Adrenal gland (tissue), 12 donors: ENCODE results near the gene ITGA7. TPM values are rescaled to one million over a fixed set of nuclear protein-coding genes. Genes with fewer than 3 reads are reported as not detected.

Experiments used
- DNase-seq, 7 donors: peaks; one replicate each; pipeline ENCODE4 v3.0.0-alpha.2; 2019 to 2020
- H3K27ac ChIP-seq, 5 donors: fragments of 200-600 bp; sonication (generic) in 4 of 5; 1 replicate in 3 of 5; 2 replicates in 2 of 5; pipeline versions ENCODE4 v1.5.1 to v1.8.0; 2016 to 2020; ENCODE audit warnings: mild to moderate bottlenecking in 1 of 5
- H3K27me3 ChIP-seq: fragments of 200-600 bp; 2 replicates; pipeline ENCODE4 v1.8.0; 2021
- H3K36me3 ChIP-seq, 2 donors: fragments of 200-600 bp; replicated peaks in 1 of 2; 1 replicate in 1 of 2; 2 replicates in 1 of 2; pipeline versions ENCODE4 v1.5.1 to v1.8.0; 2018 to 2022
- H3K4me1 ChIP-seq, 2 donors: fragments of 200-600 bp; replicated peaks in 1 of 2; 1 replicate in 1 of 2; 2 replicates in 1 of 2; pipeline versions ENCODE4 v1.5.1 to v1.8.0; 2018 to 2021
- H3K4me3 ChIP-seq, 4 donors: fragments of 200-600 bp; sonication (generic) in 3 of 4; one replicate each; pipeline ENCODE4 v1.5.1; 2016 to 2018
- H3K9me3 ChIP-seq, 3 donors: fragments of 200-600 bp; sonication (generic) in 1 of 3; replicated peaks in 1 of 3; 1 replicate in 2 of 3; 2 replicates in 1 of 3; pipeline versions ENCODE4 v1.5.1 to v1.8.0; 2016 to 2021
- CTCF ChIP-seq, 6 experiments: fragments of 450-650 bp in 4 of 6; fragments of 200-600 bp in 2 of 6; sonication (generic) in 1 of 6; IDR thresholded peaks; 1 replicate in 5 of 6; 2 replicates in 1 of 6; pipeline versions ENCODE4 v1.5.1 to v1.8.0; 2016 to 2021; ENCODE audit warnings: antibody characterized with exemption in 6 of 6, mild to moderate bottlenecking in 2 of 6, moderate library complexity in 1 of 6
- POLR2A ChIP-seq, 2 donors: fragments of 450-650 bp; IDR thresholded peaks; one replicate each; pipeline ENCODE4 v1.6.1; 2017; ENCODE audit warnings: antibody characterized with exemption in 2 of 2, mild to moderate bottlenecking in 2 of 2, moderate library complexity in 1 of 2
- WGBS, 4 donors: extraction: QIAGEN DNeasy Blood & Tissue Kit in 2 of 4; methylation state at CpG; one replicate each; pipeline versions ENCODE4 v1.1.5 to v1.1.7; 2013 to 2017; 5-methylcytosine and 5-hydroxymethylcytosine counted together
- intact Hi-C, 2 donors: fragments of 100-400 bp; cut with DNase I; formaldehyde crosslinking; loops; one replicate each; pipeline versions ENCODE4 v1.14.1 to v1.15.0; 2022 to 2023
- polyA plus RNA-seq, 3 donors: library from polyadenylated mRNA; stranded (reverse); fragments of 200-250 nt in 2 of 3; fragments of 350-450 nt in 1 of 3; fragmentation: Illumina TruSeq in 1 of 3; extraction: RNeasy Lipid Tissue Mini Kit (QIAGEN cat#74804) in 1 of 3; gene quantifications; one replicate each; pipeline ENCODE4 v1.2.3, GENCODE V29; 2013 to 2014
- total RNA-seq, 9 donors: library from RNA; depleted of rRNA in 4 of 9; stranded (reverse); fragments of >200 nt in 4 of 9; fragments of 120-200 nt in 1 of 9; fragmentation: NEBNext Ultra II Directional in 1 of 9; extraction: Animal tissue kit (Norgen Biotek cat#: 25700) in 1 of 9; gene quantifications; one replicate each; pipeline versions ENCODE4 v1.1.0 to v1.2.4, GENCODE V29; 2013 to 2023
- donor health status: healthy with polysubstance abuse.
- donor health status: Bipolar disorder and iron deficiency.
- donor health status: DM: yes; HTN: yes; CAD: no.
- donor health status: DM: no; HTN: no; CAD: no.
- donor health status: DM: no; HTN: no; CAD: no.
- donor health status: DM: yes; HTN: yes; CAD: no.

Gene ITGA7
- total and polyA plus RNA-seq, 12 donors, result 5.7 to 77.1 (median 15.7) TPM

DNA sequence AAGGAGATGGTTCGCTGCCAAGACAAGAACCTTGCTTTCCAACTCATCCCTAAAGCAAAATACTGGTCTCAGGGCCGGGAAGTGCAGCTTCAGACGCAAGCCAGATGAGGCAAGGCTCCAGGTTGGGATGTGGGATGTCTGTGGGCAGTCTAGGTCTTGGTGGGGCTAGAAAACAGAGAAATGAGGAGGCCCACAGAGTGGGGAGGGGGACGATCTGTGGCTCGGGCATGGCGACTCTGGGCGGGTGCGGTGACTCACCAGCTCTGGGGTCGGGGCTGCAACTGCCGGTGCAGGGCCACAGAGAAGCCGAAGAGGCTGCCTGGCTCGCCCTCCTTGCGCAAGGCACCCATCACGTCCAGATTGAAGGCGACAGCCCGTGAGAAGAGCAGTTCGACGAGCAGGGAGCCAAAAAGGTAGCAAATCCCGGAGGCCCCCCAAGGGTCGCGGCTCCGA lies 459 bp downstream of the ITGA7 start:
- Histone ChIP-seq H3K27ac (peak overlapping the region in 1 of 5 donors; percentile 63), H3K4me3 (peak overlapping the region in 2 of 4 donors; percentile 16 to 72), H3K9me3 (no peaks in the 10 kb centered on the region), H3K27me3 (no peaks in the 10 kb centered on the region), H3K4me1 (peaks cover 6 to 24% of the 10 kb centered on the region in 2 donors), H3K36me3 (no peaks in the 10 kb centered on the region)
- DNase-seq, result peak in 1 of 7 donors; percentile 40
- 6 to 12% (median 7%) methylated on average over 8 to 22 of the region's 22 CpGs for WGBS, 4 donors
- TF ChIP-seq POLR2A (IDR thresholded peaks at IDR 0.05) (no peak), CTCF (IDR thresholded peaks at IDR 0.05) (no peak)
- intact Hi-C loops, result no loop called here

DNA sequence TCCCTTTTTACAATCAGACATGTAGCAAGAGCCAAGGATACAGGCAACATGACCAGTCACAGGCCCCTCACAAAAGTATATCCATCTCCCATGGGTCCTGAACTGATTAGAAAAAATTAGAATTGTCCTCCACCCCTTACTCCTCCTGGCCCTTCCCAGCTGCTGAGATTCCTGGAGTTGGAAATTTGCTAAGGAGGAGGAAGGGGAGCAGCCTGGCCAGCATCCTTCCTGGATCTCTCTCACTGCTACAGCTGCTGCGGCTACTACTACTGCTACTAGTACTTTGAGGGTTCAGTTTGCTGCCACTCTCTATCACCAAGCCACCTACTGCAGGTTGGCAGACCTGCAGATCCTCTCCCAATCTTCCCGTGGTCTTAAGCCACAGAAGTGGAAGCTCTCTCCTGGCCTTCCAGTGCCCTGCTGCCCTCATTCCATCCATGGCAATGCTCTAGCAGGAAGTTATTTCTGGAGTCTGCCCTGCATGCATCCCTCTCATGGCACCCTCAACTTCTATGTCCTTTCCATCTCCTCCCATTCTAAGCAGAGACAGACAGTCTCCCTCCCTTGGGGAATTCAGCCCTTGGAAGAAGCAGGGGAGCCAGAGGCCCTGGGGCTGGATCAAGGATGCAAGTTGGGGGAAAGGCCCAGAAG lies 1.0 kb downstream of the ITGA7 start:
- Histone ChIP-seq H3K4me3 (peak overlapping the region in 1 of 4 donors; percentile 72), H3K9me3 (no peaks in the 10 kb centered on the region), H3K27me3 (no peaks in the 10 kb centered on the region), H3K36me3 (no peaks in the 10 kb centered on the region), H3K27ac (peak overlapping the region in 1 of 5 donors; percentile 63), H3K4me1 (peaks cover 6 to 20% of the 10 kb centered on the region in 2 donors)
- TF ChIP-seq POLR2A (IDR thresholded peaks at IDR 0.05), result no peak
- intact Hi-C loops, result no loop called here
- DNase-seq, result no peak
- WGBS, 4 donors, result 59 to 87% (median 82%) methylated on average over 2 of the region's 2 CpGs

- peaks cover 6 to 20% of the 10 kb centered on the region in 2 donors for H3K4me1 ChIP-seq
- TF ChIP-seq CTCF (IDR thresholded peaks at IDR 0.05) (peak in 1 of 6 experiments; percentile 16), POLR2A (IDR thresholded peaks at IDR 0.05) (no peak)
- 50 to 56% (median 53%) methylated on average over 5 of the region's 5 CpGs for WGBS, 4 donors
- no peaks in the 10 kb centered on the region for H3K27me3 ChIP-seq
- peak overlapping the region in 1 of 5 donors; percentile 19 for H3K27ac ChIP-seq
- DNase-seq, result no peak
- H3K36me3 ChIP-seq, result no peaks in the 10 kb centered on the region
- no peaks in the 10 kb centered on the region for H3K9me3 ChIP-seq
- no peak overlapping the region for H3K4me3 ChIP-seq
- intact Hi-C loops, result no loop called here
These were observed 1.8 kb downstream of the ITGA7 start for GRCh38 chr12:55705782-55706402.

DNA sequence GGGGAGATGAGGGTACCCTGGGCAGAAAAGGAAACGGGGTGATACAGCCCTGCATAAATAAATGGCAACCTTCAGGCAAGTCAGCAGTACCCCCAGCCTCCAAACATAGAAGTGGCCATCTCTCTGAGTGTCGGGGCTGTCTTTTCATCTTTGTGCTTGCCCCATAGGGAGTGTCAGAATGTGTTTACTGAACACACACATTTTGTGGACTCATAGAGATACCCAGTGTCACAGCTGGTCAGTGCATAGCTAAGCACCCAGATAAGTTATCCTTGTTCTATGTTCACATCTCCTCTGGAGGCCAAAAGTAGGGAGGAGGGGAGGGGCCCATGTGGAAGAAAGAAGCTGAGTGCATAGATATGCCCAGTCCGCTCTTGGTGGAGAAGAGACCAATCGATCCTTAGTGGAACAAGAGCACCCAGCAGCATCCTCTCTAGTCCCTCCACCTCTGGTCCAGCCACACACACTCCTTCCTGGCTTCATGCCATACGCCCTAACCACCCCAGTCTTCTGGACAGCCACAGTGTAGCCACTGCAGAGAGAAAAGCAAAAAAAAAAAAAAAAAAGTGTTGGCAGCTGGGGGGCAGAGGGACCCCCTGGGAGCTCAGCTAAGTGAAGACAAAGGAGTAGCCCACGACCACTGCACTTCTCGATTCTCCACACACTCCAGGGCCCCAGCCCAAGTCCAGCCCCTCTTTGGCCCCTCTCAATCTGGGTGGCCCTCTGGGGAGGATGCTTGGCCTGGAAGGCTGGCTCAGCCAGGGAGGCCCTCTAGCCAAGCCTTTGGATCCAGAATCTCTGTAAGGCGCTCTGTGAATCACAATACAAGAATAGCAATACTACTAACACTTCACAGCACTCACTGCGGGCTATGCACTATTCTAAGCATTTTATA lies 2.6 kb downstream of the ITGA7 start:
- Histone ChIP-seq H3K27ac (no peak overlapping the region), H3K4me3 (no peak overlapping the region), H3K36me3 (no peaks in the 10 kb centered on the region), H3K4me1 (peaks cover 6 to 20% of the 10 kb centered on the region in 2 donors), H3K9me3 (no peaks in the 10 kb centered on the region), H3K27me3 (no peaks in the 10 kb centered on the region)
- WGBS, 4 donors, result 80 to 85% (median 84%) methylated on average over 9 of the region's 9 CpGs
- no peak for DNase-seq
- TF ChIP-seq CTCF (IDR thresholded peaks at IDR 0.05), result no peak
- TF ChIP-seq POLR2A (IDR thresholded peaks at IDR 0.05), result no peak
- intact Hi-C loops, result no loop called here
